ENCODE measurements around the gene TMTC1.

The TMTC1 gene

DNA sequence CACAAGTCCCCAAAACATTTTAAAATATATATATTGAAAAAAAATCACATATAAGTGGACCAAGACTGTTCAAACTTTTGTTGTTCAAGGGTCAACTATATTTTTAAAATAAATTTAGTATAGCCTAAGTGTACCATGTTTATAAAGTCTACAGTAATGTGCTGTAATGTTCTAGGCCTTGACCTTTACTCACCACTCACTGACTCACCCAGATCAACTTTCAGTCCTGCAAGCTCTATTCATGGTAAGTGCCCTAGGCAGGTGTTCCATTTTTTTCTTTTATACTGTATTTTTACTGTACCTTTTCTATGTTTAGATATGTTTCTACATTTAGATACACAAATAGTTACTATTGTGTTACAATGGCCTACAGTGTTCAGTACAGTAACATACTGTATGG, 23.4 kb upstream of the TMTC1 start:
- TF ChIP-seq, protein P1, sequence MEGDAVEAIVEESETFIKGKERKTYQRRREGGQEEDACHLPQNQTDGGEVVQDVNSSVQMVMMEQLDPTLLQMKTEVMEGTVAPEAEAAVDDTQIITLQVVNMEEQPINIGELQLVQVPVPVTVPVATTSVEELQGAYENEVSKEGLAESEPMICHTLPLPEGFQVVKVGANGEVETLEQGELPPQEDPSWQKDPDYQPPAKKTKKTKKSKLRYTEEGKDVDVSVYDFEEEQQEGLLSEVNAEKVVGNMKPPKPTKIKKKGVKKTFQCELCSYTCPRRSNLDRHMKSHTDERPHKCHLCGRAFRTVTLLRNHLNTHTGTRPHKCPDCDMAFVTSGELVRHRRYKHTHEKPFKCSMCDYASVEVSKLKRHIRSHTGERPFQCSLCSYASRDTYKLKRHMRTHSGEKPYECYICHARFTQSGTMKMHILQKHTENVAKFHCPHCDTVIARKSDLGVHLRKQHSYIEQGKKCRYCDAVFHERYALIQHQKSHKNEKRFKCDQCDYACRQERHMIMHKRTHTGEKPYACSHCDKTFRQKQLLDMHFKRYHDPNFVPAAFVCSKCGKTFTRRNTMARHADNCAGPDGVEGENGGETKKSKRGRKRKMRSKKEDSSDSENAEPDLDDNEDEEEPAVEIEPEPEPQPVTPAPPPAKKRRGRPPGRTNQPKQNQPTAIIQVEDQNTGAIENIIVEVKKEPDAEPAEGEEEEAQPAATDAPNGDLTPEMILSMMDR (IDR thresholded peaks at IDR 0.05; ENCODE audit: control insufficient read depth, extremely low read depth, insufficient read depth): no peak
- H3K4me3 ChIP-seq (ENCODE audit: low read depth, low read length): no peak overlapping the region

GRCh38 chr12:29804019-29804418, 20.3 kb upstream of the TMTC1 start:
- no peak overlapping the region for H3K4me3 ChIP-seq (ENCODE audit: low read depth, low read length)
- DNase-seq (ENCODE audit: low read depth): no peak
- TF ChIP-seq, protein P1 (IDR thresholded peaks at IDR 0.05; ENCODE audit: control insufficient read depth, extremely low read depth, insufficient read depth): no peak

More for the DNA sequence above, 23.4 kb upstream of the TMTC1 start:
- DNase-seq (ENCODE audit: low read depth): no peak

DNA sequence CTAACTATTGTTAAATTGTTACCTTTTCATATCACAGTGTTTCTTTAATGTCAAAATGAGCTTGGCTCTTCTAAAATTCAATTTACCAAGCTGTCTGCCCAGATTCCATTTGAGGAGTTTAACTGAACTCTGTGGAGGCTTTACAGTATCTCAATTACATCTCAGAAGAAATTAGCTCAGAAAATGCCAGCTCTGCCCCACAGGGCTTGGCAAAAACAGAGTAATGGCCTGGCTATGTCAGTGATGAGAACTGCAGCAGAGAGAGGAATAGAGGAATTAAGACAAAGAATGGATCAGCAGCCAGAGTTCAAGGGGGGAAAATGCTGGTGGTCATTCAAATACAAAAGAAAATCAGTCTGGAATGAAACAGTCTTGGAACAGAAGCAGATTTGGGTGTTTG, 15.8 kb upstream of the TMTC1 start:
- no peak overlapping the region for H3K4me3 ChIP-seq (ENCODE audit: low read depth, low read length)
- no peak for DNase-seq (ENCODE audit: low read depth)
- TF ChIP-seq, protein P1 (IDR thresholded peaks at IDR 0.05; ENCODE audit: control insufficient read depth, extremely low read depth, insufficient read depth): no peak

DNA sequence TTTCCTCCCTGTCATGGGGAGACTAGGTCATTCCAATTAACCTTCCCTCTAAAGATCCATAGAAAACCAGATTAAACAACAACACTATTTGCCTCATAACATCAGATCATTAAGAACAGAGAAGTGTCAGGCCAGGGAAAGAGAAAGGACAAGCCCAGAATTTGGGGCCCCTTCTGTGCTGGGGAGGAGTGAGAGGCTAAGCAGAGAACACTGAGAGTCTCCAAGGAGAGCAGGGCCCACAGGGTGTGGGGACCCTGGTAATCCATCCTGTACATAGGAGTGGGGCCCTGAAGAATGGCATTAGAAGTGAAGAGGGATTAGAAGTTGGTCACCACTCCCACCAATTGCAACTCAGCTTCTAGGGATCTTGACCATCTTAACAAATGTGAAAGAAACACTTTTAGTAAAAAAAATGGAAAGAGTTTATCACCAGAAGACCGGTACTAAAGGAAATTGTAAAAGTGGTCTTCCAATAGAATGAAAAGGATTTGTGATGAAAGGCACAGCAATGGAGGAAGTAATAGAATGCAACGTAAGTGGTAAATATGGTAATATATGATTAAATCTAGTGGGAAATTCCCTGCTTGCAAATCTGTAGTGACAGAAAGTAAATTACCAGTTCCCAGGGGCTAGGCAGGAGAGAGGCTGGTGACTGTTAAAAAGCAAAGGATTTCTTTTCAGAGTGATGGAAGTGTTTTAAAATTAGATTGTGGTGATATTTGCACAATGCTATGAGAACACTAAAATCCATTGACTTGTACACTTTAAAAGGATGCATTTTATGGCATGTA, 14.0 kb upstream of the TMTC1 start:
- DNase-seq (ENCODE audit: low read depth): no peak
- TF ChIP-seq, protein P1 (IDR thresholded peaks at IDR 0.05; ENCODE audit: control insufficient read depth, extremely low read depth, insufficient read depth): no peak
- no peak overlapping the region for H3K4me3 ChIP-seq (ENCODE audit: low read depth, low read length)

DNA sequence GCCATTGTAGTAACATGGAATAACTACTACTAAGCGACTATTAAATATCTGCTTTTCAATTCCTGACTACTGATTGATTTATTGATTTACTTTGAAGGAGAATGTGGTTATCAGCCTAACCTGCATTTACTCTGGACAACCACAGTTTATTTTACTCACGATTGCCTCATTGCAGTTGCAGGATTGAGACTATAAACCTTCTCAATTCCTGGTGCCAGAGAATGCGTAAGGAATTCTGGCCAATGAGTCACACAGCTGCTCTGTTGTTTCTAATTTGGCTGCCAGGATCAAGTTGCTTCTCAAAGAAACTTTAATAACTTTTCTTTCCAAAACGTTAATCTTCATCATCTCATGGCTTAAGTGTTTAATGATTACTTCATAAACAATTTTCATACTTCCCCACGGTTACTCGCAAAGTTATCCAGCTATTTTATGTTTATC, 13.1 kb upstream of the TMTC1 start:
- H3K4me3 ChIP-seq (ENCODE audit: low read depth, low read length): no peak overlapping the region
- TF ChIP-seq, protein P1 (IDR thresholded peaks at IDR 0.05; ENCODE audit: control insufficient read depth, extremely low read depth, insufficient read depth): no peak
- DNase-seq (ENCODE audit: low read depth): peak; percentile 15

DNA sequence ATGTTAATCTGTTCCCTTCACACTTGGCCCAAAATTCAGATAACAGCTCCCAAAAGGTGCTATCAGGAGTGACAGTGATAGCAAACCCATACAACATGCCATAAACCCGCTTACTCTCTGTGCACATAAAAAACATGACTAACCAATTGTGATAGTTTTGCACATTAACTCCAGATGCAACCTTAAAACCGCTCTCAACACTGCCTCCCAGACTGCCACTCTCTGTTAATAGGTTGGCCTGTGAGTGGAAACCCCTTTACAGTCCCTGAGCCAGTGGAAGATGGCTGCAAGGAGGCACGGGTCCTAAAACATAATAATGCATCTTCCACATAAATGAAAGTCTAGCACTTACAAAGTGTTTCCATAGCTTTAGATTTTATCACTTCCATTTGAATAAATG, 12.0 kb upstream of the TMTC1 start:
- TF ChIP-seq, protein P1 (IDR thresholded peaks at IDR 0.05; ENCODE audit: control insufficient read depth, extremely low read depth, insufficient read depth): no peak
- no peak for DNase-seq (ENCODE audit: low read depth)
- no peak overlapping the region for H3K4me3 ChIP-seq (ENCODE audit: low read depth, low read length)

- peak; percentile 54 for DNase-seq (ENCODE audit: low read depth)
- H3K4me3 ChIP-seq (ENCODE audit: low read depth, low read length): no peak overlapping the region
- TF ChIP-seq, protein P1 (IDR thresholded peaks at IDR 0.05; ENCODE audit: control insufficient read depth, extremely low read depth, insufficient read depth): no peak
Observed at GRCh38 chr12:29794862-29795261, 11.1 kb upstream of the TMTC1 start.

Measured in LNCaP clone FGC (cell line).